Activated CD8-positive, alpha-beta T cell treated with anti-CD3 and anti-CD28 coated beads, Interleukin-2, amount 10 ng/mL, durations not matched to agents 7 days and 5 days (primary cell): ENCODE measurements around the gene PROSER3. TPM values are rescaled to one million over a fixed set of nuclear protein-coding genes. Genes with fewer than 3 reads are reported as not detected.

Experiments used
- ATAC-seq: fragments of 150-1000 bp; cut with Tn5 transposase; one replicate; pipeline ENCODE4 v1.10.0; 2021; ENCODE audit warnings: moderate library complexity
- CTCF ChIA-PET: fragments of 350-600 bp; sonication (Branson Sonifier 250); formaldehyde crosslinking; loops from one replicate; lab custom pipeline; 2021; ENCODE audit warnings: antibody characterized with exemption; lab: Charles Lee
- POLR2A ChIA-PET: fragments of 350-600 bp; sonication (Branson Sonifier 250); formaldehyde crosslinking; loops from one replicate; lab custom pipeline; 2021; ENCODE audit warnings: antibody characterized with exemption; lab: Charles Lee
- DNase-seq: peaks from one replicate; pipeline ENCODE4 v3.0.0-alpha.2; 2020
- H3K27ac Mint-ChIP-seq: one replicate; pipeline ENCODE4 v1.8.0; 2021; ENCODE audit warnings: mild to moderate bottlenecking, mixed read lengths
- H3K27me3 Mint-ChIP-seq: one replicate; pipeline ENCODE4 v1.8.0; 2021; ENCODE audit warnings: low read depth, mixed read lengths
- H3K36me3 Mint-ChIP-seq: one replicate; pipeline ENCODE4 v1.8.0; 2021; ENCODE audit warnings: low read depth, mixed read lengths
- H3K4me1 Mint-ChIP-seq: one replicate; pipeline ENCODE4 v1.8.0; 2021; ENCODE audit warnings: low read depth, mixed read lengths
- H3K4me3 Mint-ChIP-seq: one replicate; pipeline ENCODE4 v1.8.0; 2021; ENCODE audit warnings: mild to moderate bottlenecking, mixed read lengths
- H3K9me3 Mint-ChIP-seq: one replicate; pipeline ENCODE4 v1.8.0; 2022; ENCODE audit warnings: mixed read lengths; ENCODE audit not compliant: insufficient read depth
- total RNA-seq, 2 experiments: library from RNA; stranded (reverse); gene quantifications; one replicate each; pipeline ENCODE4 v1.2.3, GENCODE V29; 2021

The PROSER3 gene
- total RNA-seq, 2 experiments from 2014 or later: 48.0 to 54.6 TPM

- H3K36me3 Mint-ChIP-seq: peaks cover 47% of the 10 kb centered on the region
- no peaks in the 10 kb centered on the region for H3K9me3 Mint-ChIP-seq
- POLR2A ChIA-PET: interaction anchor here (1.2 to 4.3 kb wide), 5 partner anchors 11 to 27 kb away, joined by 3 to 14 read pairs (median 5); partner anchors contain the start of gene KMT2B
Observed at GRCh38 chr19:35739275-35740107, 18.5 kb upstream of the PROSER3 start.

GRCh38 chr19:35740108-35740422 is 17.9 kb upstream of the PROSER3 start:
- no peak for DNase-seq
- ATAC-seq: peak; percentile 17
- peak overlapping the region; percentile 92 for H3K27ac Mint-ChIP-seq
- ChIA-PET CTCF (interaction anchor here (0.9 to 1.7 kb wide), 9 partner anchors 12 to 191 kb away, joined by 3 to 10 read pairs (median 4); no protein-coding TSS in a partner anchor), POLR2A (interaction anchor here (0.9 to 4.3 kb wide), 7 partner anchors 11 to 28 kb away, joined by 3 to 14 read pairs (median 5); partner anchors contain the start of gene KMT2B)
- H3K27me3 Mint-ChIP-seq: no peaks in the 10 kb centered on the region
- H3K9me3 Mint-ChIP-seq: no peaks in the 10 kb centered on the region
- H3K4me1 Mint-ChIP-seq: peaks cover 48% of the 10 kb centered on the region
- H3K36me3 Mint-ChIP-seq: peaks cover 43% of the 10 kb centered on the region
- H3K4me3 Mint-ChIP-seq: peak overlapping the region; percentile 90

More at GRCh38 chr19:35739275-35740107, 18.5 kb upstream of the PROSER3 start:
- ATAC-seq (no peak), DNase-seq (no peak)
- Mint-ChIP-seq H3K4me1 (peaks cover 46% of the 10 kb centered on the region), H3K27me3 (no peaks in the 10 kb centered on the region), H3K27ac (no peak overlapping the region), H3K4me3 (peak overlapping the region; percentile 90)
- CTCF ChIA-PET: interaction anchor here (0.9 to 1.7 kb wide), 7 partner anchors 11 to 191 kb away, joined by 3 to 10 read pairs (median 7); no protein-coding TSS in a partner anchor

- Mint-ChIP-seq H3K27me3 (no peaks in the 10 kb centered on the region), H3K4me1 (peaks cover 50% of the 10 kb centered on the region), H3K27ac (peak overlapping the region; percentile 92), H3K4me3 (peak overlapping the region; percentile 90), H3K9me3 (no peaks in the 10 kb centered on the region), H3K36me3 (peaks cover 39% of the 10 kb centered on the region)
- ChIA-PET POLR2A (interaction anchor here (0.5 to 4.3 kb wide), 9 partner anchors 11 to 154 kb away, joined by 3 to 14 read pairs (median 4); partner anchors contain the start of gene KMT2B), CTCF (interaction anchor here (0.6 to 1.7 kb wide), 10 partner anchors 13 to 192 kb away, joined by 3 to 10 read pairs (median 4); no protein-coding TSS in a partner anchor)
- DNase-seq (peak; percentile 99), ATAC-seq (peak; percentile 74)
Observed at GRCh38 chr19:35740423-35741202, 17.4 kb upstream of the PROSER3 start.

- DNase-seq (no peak), ATAC-seq (no peak)
- POLR2A ChIA-PET: interaction anchor here (0.5 to 4.3 kb wide), 9 partner anchors 10 to 154 kb away, joined by 3 to 14 read pairs (median 4); partner anchors contain the start of gene KMT2B
- Mint-ChIP-seq H3K27ac (peak overlapping the region; percentile 93), H3K27me3 (no peaks in the 10 kb centered on the region), H3K36me3 (peaks cover 37% of the 10 kb centered on the region), H3K4me3 (peak overlapping the region; percentile 90), H3K4me1 (peaks cover 54% of the 10 kb centered on the region), H3K9me3 (no peaks in the 10 kb centered on the region)
- CTCF ChIA-PET: interaction anchor here (0.6 to 1.7 kb wide), 7 partner anchors 18 to 191 kb away, joined by 3 to 10 read pairs (median 7); no protein-coding TSS in a partner anchor
Observed at GRCh38 chr19:35741203-35741515, 16.8 kb upstream of the PROSER3 start.

- H3K9me3 Mint-ChIP-seq: no peaks in the 10 kb centered on the region
- no peak for ATAC-seq
Observed at GRCh38 chr19:35742121-35742724, 15.8 kb upstream of the PROSER3 start, which contains the start of gene IGFLR1. TSS of gene IGFLR1 (minus strand) at chr19:35742452. CDS start at chr19:35741180, 1,272 bp downstream.

GRCh38 chr19:35743640-35744429 is 14.1 kb upstream of the PROSER3 start:
- H3K4me1 Mint-ChIP-seq: peaks cover 64% of the 10 kb centered on the region
- H3K27ac Mint-ChIP-seq: peak overlapping the region; percentile 99
- H3K4me3 Mint-ChIP-seq: peak overlapping the region; percentile 93
- DNase-seq (no peak), ATAC-seq (no peak)
- POLR2A ChIA-PET: interaction anchor here (0.7 to 4.3 kb wide), 6 partner anchors 13 to 131 kb away, joined by 3 to 14 read pairs (median 5); partner anchors contain the start of genes HSPB6 and KMT2B
- H3K36me3 Mint-ChIP-seq: peaks cover 20% of the 10 kb centered on the region
- CTCF ChIA-PET: interaction anchor here (0.8 to 1.9 kb wide), 10 partner anchors 26 to 187 kb away, joined by 3 to 8 read pairs (median 5); partner anchors contain the start of gene KMT2B
- no peaks in the 10 kb centered on the region for H3K9me3 Mint-ChIP-seq
- H3K27me3 Mint-ChIP-seq: no peaks in the 10 kb centered on the region

More at GRCh38 chr19:35742121-35742724, 15.8 kb upstream of the PROSER3 start, which contains the start of gene IGFLR1:
- ChIA-PET CTCF (interaction anchor here (0.9 to 2.0 kb wide), 4 partner anchors 12 to 189 kb away, joined by 3 to 7 read pairs (median 4); no protein-coding TSS in a partner anchor), POLR2A (interaction anchor here (0.9 to 4.3 kb wide), 4 partner anchors 24 to 42 kb away, joined by 3 to 14 read pairs (median 4); partner anchors contain the start of gene KMT2B)
- DNase-seq: peak; percentile 80
- Mint-ChIP-seq H3K27ac (peak within 1 kb of the TSS; percentile 93), H3K27me3 (no peaks in the 10 kb centered on the region), H3K4me1 (peaks cover 55% of the 10 kb centered on the region), H3K36me3 (peaks cover 32% of the 10 kb centered on the region), H3K4me3 (peak within 1 kb of the TSS; percentile 93)

- Mint-ChIP-seq H3K4me3 (peak overlapping the region; percentile 93), H3K27ac (peak overlapping the region; percentile 99), H3K27me3 (no peaks in the 10 kb centered on the region), H3K36me3 (peaks cover 18% of the 10 kb centered on the region), H3K4me1 (peaks cover 65% of the 10 kb centered on the region), H3K9me3 (no peaks in the 10 kb centered on the region)
- ATAC-seq: peak; percentile 56
- ChIA-PET CTCF (interaction anchor here (0.8 to 1.9 kb wide), 12 partner anchors 11 to 195 kb away, joined by 3 to 8 read pairs (median 5); partner anchors contain the start of gene KMT2B), POLR2A (interaction anchor here (0.6 to 1.9 kb wide), 11 partner anchors 12 to 132 kb away, joined by 3 to 8 read pairs (median 4); partner anchors contain the start of genes HAUS5, HSPB6 and KMT2B)
- DNase-seq: peak; percentile 97
Observed at GRCh38 chr19:35744430-35745327, 13.3 kb upstream of the PROSER3 start.

- CTCF ChIA-PET: interaction anchor here (1.2 to 1.9 kb wide), 8 partner anchors 10 to 196 kb away, joined by 3 to 8 read pairs (median 5); partner anchors contain the start of gene KMT2B
- no peaks in the 10 kb centered on the region for H3K27me3 Mint-ChIP-seq
- no peaks in the 10 kb centered on the region for H3K9me3 Mint-ChIP-seq
- peak within 1 kb of the TSS; percentile 93 for H3K4me3 Mint-ChIP-seq
- ATAC-seq (peak; percentile 56), DNase-seq (peak; percentile 98)
- POLR2A ChIA-PET: interaction anchor here (0.7 to 1.9 kb wide), 9 partner anchors 12 to 133 kb away, joined by 3 to 8 read pairs (median 4); partner anchors contain the start of genes HAUS5, HSPB6 and KMT2B
- peak within 1 kb of the TSS; percentile 99 for H3K27ac Mint-ChIP-seq
- H3K36me3 Mint-ChIP-seq: peaks cover 18% of the 10 kb centered on the region
- peaks cover 70% of the 10 kb centered on the region for H3K4me1 Mint-ChIP-seq
Observed at GRCh38 chr19:35745328-35746086, 12.5 kb upstream of the PROSER3 start, which contains the start of the genes PSENEN and U2AF1L4. TSS of gene PSENEN (plus strand) at chr19:35745651. CDS start at chr19:35745931, 280 bp downstream. TSS of gene U2AF1L4 (minus strand) at chr19:35745418. CDS start at chr19:35745391, 27 bp downstream.
